KG1 (cell line): ENCODE measurements around the gene PCCA.
"Not testable (repeated sequence)": the region's sequence is repeated elsewhere in the genome, so short reads cannot be mapped to it uniquely, and the experiment has no call there.

Source experiments
- DNase-seq: peaks from one replicate; lab custom pipeline; 2025; lab: John Stamatoyannopoulos, UW

The PCCA gene

GRCh38 chr13:100140441-100140840 lies 51.5 kb downstream of the PCCA start:
- DNase-seq = no peak

- not testable (repeated sequence) for DNase-seq
Measured at GRCh38 chr13:100141461-100141961, 52.6 kb downstream of the PCCA start.

GRCh38 chr13:100146534-100146933 lies 57.6 kb downstream of the PCCA start:
- DNase-seq = no peak

GRCh38 chr13:100147825-100148224 lies 58.9 kb downstream of the PCCA start:
- no peak for DNase-seq

DNA sequence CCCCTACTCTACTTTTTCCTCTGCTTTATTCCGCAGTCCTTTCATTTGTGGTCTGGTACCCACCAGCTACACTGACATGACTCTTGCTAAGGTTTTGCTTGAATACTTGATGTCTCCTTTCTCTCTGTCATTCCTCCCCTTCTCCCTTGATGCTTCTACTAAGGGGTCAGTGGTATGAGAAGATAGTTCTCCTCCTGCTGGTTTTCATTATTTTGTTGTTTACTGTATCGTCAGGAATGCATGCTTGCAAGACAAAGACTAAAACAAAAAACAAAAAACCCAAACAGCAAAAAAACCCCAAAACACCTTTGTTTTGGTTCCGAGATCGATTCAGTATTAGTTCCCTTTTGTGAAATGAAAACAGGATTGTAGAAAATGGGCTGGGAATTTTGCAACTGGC lies 59.5 kb downstream of the PCCA start:
- no peak for DNase-seq

GRCh38 chr13:100149389-100149788 lies 60.5 kb downstream of the PCCA start:
- DNase-seq = no peak

DNA sequence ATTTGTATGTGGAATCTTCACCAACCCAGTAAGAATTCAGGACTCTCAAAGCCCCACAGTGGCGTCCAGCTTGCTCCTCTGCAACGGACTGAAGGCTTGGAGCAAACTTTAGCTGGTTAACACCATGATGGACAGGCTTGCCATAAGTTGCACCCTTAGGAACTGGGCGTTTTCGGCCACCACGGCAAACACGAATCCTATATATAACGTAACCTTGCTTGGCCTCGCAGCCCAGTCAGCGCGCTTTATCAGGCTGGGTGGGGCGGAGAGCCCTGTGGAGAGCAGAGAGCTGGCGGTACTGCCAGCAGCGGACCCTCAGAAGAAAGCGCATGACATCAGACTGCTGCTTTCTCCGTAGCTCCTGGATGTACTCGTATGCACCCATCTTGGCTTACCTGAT lies 61.8 kb downstream of the PCCA start:
- DNase-seq = not testable (repeated sequence)

GRCh38 chr13:100154842-100155416 lies 66.0 kb downstream of the PCCA start:
- DNase-seq = no peak

GRCh38 chr13:100156788-100157187 lies 67.9 kb downstream of the PCCA start:
- DNase-seq = no peak

DNA sequence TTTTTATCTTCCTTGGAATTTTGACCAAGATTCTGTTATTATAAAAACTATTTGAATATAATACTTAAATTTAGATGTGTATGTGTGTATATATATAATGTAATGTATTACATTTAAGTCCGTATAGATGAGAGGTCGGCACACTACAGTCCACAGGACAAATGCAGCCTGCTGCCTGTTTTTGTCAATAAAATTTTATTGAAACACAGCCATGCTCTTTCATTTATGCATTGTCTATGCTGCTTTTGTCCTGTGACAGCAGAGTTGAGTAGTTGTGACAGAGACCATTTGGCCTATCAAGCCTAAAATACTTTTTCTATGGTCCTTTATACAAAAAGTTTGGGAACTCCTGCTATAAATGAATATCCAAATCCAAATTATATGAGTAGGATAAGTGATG lies 69.7 kb downstream of the PCCA start:
- no peak for DNase-seq

DNA sequence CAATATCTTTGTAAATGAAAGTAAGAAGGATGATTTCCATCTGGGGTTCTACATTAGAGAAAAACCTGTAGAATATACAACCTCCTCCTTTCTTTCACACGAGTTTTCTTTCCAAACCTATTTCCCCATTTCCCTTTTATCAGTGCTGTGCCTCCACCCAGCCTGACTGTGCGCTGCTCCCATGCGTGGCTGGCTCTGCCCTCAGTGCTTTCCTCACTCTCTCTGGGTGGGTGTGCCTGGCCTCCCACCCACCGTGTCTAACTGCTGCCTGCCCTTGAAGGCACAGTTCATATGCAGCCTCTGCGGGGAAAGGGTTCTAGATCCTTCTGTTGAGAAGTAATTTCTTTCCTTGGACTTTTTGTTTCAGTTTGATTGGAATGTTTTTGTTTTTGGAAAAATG lies 70.7 kb downstream of the PCCA start:
- no peak for DNase-seq

GRCh38 chr13:100160450-100160849 lies 71.6 kb downstream of the PCCA start:
- DNase-seq = no peak

GRCh38 chr13:100163375-100163774 lies 74.5 kb downstream of the PCCA start:
- no peak for DNase-seq

- DNase-seq = no peak
Measured at GRCh38 chr13:100173203-100173602, 84.3 kb downstream of the PCCA start.

DNA sequence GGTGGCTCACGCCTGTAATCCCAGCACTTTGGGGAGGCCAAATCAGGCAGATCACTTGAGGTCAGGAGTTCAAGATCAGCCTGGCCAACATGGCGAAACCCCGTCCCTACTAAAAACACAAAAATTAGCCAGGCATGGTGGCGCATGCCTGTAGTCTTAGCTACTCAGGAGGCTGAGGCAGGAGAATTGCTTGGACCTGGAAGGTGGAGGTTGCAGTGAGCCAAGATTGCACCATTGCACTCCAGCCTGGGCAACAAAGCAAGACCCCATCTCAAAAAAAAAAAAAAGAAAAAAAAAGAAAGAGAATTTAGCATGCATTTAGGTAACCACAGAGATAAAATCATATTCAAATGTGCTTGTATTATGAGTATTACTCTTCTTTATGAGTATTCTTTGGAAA lies 85.6 kb downstream of the PCCA start:
- DNase-seq = not testable (repeated sequence)

DNA sequence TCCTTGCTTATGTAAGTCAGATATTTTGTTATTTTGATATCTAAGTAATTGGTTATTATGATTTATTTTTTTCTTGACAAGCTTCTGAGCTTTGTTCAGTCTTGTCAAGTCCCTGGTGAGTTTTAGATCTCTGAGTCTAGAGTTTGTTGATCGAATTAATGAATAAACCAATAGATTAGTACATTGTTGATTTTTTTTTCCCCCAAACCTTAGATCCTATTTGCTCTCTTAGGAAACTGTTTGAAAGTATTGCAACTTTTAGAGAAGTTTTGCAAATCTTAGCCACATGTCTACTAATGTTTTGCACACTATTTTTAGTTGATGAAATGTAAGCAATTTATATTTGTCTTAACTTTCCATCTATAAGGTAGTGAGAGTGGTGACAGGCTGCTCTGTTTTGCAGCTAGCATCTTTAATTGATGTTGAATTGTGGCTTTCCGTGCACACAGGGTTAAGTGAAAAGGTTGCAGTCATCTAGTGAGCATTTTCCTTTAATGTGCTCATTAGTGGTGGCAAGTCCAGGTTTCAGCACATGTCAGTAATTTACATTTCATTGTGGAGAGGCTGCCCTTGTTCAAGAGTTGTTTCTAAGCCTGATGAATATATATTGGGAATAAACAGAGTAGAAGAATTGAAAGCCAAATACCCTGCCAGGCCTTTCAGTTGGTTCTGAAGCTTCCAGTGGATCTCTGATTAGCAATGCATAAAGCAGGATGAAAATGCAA lies 86.3 kb downstream of the PCCA start:
- no peak for DNase-seq

DNA sequence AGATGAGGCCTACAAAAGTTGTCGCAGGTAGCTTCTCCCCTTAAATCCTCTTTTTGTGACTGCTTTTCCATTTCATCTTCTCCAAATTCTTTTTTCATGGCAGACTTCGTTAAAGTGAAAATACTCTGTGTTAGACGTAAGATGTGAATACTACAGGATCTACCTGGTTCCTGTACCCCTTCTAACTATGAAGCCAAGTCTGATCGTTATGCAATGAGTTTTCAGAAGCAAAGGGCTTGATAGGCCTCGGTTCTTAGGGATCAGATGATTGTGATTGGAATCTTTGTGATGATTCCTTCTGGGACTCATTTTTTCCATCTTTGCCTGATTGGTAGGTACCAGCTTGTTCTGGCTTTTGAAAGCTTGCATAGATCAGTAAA lies 86.9 kb downstream of the PCCA start:
- no peak for DNase-seq

DNA sequence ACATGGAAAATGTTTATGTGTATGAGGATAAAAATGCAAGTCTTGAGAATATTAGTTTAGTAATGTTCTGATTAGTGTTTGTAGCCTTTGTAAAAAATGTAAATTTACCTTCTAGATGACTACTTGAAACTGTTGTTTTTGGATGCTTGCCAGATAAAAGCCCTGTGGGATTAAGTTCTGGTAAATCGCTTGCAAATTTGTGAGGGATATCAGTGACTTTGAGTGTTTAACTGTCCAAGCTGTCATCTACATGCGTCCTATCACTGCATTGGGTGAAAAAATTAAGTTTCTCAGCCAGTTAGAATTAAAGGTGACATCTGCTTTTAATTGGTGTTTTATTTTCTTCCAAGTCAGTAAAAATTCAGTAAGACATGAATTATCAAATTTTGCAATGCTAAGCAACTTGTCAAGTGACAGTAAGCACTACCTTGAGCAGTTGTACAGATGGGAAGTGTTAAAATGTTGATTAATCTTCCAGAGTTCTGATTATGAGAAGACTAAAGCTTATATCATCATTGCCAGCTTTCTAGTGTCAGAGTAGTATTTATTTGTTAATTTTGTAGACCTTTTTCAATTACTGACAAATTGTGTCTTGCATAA lies 88.0 kb downstream of the PCCA start:
- DNase-seq = no peak

DNA sequence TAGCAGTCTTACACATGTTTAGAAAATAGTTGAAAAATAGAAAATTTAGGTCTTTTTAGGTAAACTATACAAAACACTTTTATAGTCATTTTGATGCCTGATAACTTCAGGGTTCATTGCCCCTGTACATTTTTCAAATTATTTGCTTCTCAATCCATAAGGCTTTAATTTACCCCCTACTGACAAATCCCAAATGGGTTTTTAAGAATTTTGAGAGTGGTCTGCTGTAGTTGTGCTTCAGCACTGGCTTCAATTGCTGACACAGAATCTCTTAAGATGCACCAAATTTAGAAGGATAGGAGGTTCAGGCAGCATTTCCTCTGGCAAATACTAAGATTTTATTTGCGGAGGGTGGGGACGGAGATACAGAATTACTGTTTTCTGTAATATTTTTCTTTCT lies 89.4 kb downstream of the PCCA start:
- no peak for DNase-seq

GRCh38 chr13:100179276-100179675 lies 90.4 kb downstream of the PCCA start:
- DNase-seq = no peak

DNA sequence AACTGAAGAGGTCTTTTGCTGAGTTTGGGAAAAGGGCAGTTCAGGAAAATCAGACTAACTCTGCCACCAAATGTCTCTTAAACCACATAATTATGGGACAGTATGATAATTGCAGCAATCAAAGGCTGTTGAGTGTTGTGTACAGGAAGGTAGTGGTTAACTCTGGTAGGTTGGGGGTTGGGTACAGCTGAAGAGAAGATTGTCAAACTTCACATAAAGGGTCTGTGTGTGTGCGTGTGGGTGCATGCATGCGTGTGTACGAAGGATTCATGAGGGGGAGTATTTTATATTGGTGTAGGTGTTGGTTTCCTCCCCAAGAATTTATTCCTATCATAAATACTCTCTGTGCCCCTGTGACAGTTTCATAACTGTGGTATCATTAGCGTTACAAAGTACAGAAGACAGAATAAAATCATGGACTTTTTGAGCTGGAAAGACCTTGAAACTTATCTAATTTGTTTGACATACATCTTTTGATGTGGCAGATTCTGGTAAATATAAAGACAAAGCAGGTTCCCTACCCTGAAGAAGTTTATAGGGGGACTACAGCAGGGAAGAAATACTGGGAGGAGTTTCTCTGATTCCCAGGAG lies 94.1 kb downstream of the PCCA start:
- DNase-seq = no peak

GRCh38 chr13:100184095-100184494 lies 95.2 kb downstream of the PCCA start:
- no peak for DNase-seq

DNA sequence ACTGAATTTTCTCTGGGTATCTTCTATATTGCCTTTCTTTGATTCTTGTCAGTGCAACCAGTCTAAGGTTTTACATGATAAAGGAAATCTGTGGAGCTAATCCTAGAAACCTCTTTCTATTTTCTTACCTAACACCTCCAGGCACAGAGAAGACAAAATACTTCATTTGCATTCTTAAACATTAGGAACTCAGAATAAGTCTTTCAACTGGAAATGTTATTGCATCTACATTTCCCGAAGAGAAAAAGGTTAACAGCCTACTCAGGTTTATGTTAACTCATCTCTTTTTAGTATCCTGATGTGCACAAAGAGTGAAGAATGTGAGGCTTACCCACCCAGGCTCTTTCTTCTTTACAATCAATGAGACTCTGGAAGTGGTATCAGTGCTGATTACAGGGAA lies 106.7 kb downstream of the PCCA start:
- no peak for DNase-seq
